ENCODE data around the gene MT1M.

The MT1M gene

DNA sequence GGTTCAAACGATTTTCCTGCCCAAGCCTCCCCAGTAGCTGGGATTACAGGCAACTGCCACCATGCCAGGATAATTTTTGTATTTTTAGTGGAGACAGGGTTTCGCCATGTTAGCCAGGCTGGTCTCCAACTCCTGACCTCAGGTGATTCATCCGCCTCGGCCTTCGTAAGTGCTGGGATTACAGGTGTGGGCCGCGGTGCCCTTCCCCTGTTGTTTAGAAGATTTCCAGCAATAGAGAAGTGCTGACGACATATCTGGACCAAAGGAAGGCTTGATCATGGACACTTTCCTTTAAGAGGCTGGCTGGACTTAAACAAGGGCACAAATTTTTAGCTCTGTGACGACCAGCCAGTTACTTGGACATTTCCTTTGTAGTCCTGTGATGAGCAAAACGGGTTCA is 1.3 kb upstream of the MT1M start:
- DNase-seq = no peak

DNA sequence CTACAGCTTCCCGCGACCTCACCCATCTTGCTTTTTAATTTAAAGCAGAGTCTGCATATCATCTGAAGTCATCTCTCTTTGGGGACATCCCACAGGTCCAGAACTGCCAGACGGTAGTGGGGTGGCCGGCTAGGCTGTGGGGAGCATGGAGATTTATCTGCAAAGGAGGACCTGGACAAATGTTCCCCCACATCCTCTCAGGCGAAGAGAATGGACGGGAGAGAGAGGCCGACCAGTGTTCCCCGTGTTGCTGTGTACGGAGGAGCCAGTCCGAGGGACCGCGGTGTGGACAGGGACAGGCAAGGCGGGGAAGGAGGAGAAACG is 665 bp upstream of the MT1M start:
- DNase-seq = no peak

DNA sequence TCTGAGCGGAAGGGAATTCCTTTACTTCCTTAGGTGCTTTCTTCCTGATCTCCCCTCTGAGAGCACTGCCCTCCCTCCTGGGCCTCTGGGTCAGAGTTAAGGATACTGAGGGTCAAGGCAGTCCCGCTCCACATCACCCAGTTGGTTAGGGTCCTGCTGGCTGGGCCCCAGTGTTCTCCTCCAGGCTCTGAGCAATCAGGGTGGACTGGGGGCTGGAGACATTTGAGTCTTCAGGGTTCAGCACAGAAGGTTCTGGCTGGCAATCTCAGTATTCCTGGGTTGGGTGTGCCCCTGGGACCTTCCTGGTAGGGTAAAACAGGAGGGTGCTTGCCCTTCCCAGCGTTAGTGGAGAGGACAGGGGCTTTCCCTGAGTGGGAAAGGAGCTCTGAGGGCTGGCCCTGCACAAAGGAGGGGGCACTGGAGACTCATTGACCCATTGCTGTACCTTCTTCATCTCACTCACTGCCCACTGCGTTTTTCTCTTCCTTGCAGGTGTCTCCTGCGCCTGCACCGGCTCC is 448 bp downstream of the MT1M start:
- DNase-seq = no peak

GRCh38 chr16:56633535-56633934 is 1.1 kb downstream of the MT1M start:
- no peak for DNase-seq

- no peak for DNase-seq
Observed at GRCh38 chr16:56634715-56635440, 2.4 kb downstream of the MT1M start.

DNA sequence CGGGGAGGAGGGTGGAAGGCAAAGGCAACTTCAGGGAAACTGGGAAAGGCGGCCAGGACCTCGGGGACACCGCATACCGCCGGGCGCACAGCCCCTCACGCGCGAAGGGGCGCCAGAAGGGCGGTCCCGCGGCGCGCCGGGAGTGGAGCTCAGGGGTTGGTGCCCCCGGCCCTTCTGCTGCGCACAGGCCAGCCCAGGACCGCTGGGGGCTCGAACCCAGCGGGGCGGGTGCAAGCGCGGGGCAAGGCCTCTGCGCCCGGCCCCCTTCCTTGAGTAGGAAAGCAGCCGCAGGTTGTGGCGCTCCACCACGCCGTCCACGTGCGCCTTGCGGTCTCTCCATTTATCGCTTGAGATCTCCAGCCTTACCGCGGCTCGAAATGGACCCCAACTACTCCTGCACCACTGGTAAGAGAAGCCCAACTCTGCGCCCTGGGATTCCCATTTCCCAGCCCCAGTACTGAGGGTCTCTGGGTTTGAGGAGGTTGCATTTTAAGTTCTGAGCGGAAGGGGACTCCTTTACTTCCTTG is 3.0 kb downstream of the MT1M start:
- no peak for DNase-seq

GRCh38 chr16:56636616-56637413 is 4.4 kb downstream of the MT1M start:
- DNase-seq = no peak

DNA sequence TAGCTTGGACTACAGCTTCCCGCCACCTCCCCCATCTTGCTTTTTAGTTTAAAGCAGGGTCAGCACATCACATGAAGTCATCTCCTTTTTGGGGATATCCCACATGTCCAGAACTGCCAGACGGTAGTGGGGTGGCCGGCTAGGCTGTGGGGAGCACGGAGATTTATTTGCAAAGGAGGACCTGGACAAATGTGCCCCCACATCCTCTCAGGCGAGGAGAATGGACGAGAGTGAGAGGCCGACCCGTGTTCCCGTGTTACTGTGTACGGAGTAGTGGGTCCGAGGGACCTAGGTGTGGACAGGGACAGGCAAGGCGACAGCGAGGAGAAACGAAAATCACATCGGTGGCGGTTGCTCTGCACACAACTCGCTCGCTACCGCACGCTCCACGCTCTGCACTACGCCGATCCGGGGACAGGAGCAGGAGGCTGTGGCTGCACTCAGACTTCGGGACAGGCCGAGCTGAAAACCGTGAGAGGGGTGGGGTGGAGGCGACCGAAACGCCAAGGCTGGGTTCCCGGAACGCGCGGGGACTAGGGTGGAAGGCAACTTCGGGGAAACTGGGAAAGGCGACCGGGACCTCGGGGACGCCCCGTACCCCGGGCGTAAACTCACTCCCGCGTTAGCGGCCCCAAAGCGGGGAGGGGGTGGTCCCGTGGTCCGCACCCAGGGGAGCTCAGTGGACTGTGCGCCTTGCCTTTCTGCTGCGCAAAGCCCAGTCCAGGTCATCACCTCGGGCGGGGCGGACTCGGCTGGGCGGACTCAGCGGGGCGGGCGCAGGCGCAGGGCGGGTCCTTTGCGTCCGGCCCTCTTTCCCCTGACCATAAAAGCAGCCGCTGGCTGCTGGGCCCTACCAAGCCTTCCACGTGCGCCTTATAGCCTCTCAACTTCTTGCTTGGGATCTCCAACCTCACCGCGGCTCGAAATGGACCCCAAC is 5.6 kb downstream of the MT1M start, which contains the start of gene MT1A:
Gene MT1A (plus strand): TSS at position 853 of the 937 bp plus-strand sequence. CDS start 73 bp downstream, at position 926.
- no peak for DNase-seq

- DNase-seq = no peak
Observed at GRCh38 chr16:56639045-56639444, 6.6 kb downstream of the MT1M start.

GRCh38 chr16:56640076-56640475 is 7.6 kb downstream of the MT1M start:
- DNase-seq = no peak

- no peak for DNase-seq
Observed at GRCh38 chr16:56641166-56641565, 8.7 kb downstream of the MT1M start.

DNA sequence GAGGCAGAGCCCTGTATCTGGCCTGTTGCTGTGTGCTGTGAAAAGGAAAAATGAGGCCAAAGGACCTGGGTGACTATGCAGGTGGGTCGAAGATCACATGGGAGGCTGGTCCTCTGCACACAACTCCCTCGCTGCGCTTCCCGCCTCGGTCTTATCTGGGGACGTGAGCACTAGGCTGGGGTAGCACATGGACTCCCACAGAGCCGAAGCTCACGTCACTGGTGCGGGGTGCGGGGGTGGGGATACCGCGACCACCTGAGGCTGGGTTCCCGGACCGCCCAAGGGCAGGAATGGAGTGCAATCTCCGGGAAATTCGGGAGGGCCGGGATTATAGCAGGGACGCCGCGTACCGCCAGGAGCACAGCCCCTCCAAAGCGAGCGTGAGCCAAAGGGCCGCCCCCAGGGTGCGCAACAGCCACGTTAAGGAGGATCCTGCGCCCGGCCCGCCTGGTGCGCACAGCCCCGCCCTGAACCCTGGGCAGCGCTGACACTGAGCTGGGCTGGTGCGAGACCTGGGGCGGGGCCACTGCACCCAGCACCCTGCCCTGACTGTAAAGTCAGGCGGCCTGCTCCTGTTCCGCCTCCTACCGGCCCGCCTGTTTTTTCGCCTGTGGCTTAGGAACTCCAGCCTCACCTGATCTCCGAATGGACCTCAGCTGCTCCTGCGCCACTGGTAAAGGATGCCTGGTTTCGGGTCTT is 10.8 kb downstream of the MT1M start:
- no peak for DNase-seq

DNA sequence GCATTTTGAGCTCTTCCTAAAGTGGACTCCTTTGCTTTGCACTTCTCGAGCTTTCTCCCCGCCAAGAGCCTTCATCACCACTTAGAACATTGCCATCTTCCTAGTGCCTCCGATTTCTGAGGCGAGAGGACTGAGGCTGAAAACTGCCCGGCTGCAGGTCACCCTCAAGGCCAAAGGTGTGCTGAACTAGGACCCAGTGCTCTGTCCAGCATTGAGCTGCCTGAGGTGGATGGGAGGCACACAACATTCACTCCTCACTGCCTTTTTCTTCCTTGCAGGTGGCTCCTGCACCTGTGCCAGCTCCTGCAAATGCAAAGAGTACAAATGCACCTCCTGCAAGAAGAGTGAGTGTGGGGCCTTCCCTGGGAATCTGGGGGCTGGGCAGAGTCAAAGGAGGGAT is 11.4 kb downstream of the MT1M start:
- DNase-seq = no peak

- DNase-seq = no peak
Observed at GRCh38 chr16:56645311-56645710, 12.9 kb downstream of the MT1M start.

DNA sequence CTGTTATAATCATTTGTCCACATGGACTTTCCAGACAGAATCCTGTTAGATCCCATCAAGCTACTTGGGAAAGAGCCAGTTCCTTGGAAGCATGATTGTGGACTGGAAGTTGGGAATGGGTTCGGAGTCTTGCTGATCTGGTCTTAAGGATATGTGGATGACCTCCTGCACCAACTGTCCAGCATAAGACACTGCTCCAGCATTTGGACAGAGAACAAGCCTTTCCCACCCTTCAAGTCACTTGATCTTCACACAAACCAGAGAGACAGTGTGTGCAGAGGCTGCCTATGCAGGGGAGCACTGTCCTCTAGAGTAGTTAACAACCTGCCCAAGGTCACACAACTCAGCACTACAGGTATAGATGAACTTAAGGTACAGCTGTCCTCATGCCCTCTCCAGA is 13.4 kb downstream of the MT1M start:
- no peak for DNase-seq

GRCh38 chr16:56647641-56648431 is 15.4 kb downstream of the MT1M start:
- no peak for DNase-seq

GRCh38 chr16:56649271-56649670 is 16.8 kb downstream of the MT1M start:
- DNase-seq = no peak

GRCh38 chr16:56649820-56650219 is 17.4 kb downstream of the MT1M start:
- no peak for DNase-seq

GRCh38 chr16:56651586-56651985 is 19.1 kb downstream of the MT1M start, which contains the start of gene MT1B:
TSS of gene MT1B (plus strand) at chr16:56651886. CDS start at chr16:56651954, 68 bp downstream.
- DNase-seq = no peak

- DNase-seq = no peak
Observed at GRCh38 chr16:56652600-56652999, 20.1 kb downstream of the MT1M start.

- no peak for DNase-seq
Observed at GRCh38 chr16:56653218-56653617, 20.8 kb downstream of the MT1M start.
